ACHN (cell line): ENCODE data around the gene GNRHR.
"Not testable (repeated sequence)": the region's sequence is repeated elsewhere in the genome, so short reads cannot be mapped to it uniquely, and the experiment has no call there.

Source experiments
- DNase-seq: peaks from one replicate; pipeline ENCODE4 v3.0.0-alpha.2; 2015
- in situ Hi-C: cut with HindIII; loops from 2 replicates; pipeline ENCODE4 v1.10.0; 2017; ENCODE audit warnings: low sequenced_read_pairs, low pct_ligation_motif_present, low pct_unique_long_range_greater_than_20kb

GNRHR gene, protein sequence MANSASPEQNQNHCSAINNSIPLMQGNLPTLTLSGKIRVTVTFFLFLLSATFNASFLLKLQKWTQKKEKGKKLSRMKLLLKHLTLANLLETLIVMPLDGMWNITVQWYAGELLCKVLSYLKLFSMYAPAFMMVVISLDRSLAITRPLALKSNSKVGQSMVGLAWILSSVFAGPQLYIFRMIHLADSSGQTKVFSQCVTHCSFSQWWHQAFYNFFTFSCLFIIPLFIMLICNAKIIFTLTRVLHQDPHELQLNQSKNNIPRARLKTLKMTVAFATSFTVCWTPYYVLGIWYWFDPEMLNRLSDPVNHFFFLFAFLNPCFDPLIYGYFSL

DNA sequence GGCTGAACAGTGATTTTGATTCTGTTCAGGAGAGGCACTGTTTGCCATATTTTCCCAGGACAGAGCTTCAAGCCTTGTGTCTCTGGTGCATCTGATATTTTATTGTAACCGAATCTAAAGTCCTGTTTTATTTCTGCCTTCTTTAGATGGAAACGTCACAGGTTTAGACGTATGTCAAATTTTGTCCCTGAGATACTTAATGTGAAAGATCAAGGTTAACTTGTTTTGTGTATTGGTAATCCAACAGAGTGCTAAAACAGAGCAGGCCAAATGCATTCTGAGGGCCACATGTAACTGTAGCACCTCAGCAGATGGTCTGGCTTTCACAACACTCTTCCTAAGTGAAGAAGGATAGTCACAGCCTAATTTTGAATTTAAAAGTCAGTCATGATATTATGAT, at the start of gene GNRHR:
Gene GNRHR, minus strand, starts transcription at position 101 of the 400 bp plus-strand sequence. Its CDS starts 53 bp downstream, at position 48.
- in situ Hi-C loops, result no loop called here

DNA sequence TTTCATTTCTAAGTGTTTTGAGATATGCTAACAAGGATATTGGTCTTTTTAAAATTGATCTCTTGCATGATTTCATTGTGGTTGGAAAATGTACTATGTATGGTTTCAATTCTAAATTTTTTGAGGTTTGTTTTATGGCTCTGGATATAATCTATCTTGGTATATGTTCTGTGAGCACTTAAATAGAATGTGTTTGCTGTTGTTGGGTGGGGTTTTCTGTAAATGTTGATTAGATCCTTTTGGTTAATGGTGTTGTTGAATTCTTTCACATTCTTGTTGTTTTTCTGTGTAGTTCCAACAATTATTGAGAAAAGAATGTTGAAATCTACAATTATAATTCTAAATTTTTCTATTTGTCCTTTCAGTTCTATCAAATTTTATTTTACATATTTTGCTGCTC, 42.6 kb upstream of the GNRHR start:
- no peak for DNase-seq
- in situ Hi-C loops, result no loop called here

More for the DNA sequence above, at the start of gene GNRHR:
- no peak for DNase-seq

DNA sequence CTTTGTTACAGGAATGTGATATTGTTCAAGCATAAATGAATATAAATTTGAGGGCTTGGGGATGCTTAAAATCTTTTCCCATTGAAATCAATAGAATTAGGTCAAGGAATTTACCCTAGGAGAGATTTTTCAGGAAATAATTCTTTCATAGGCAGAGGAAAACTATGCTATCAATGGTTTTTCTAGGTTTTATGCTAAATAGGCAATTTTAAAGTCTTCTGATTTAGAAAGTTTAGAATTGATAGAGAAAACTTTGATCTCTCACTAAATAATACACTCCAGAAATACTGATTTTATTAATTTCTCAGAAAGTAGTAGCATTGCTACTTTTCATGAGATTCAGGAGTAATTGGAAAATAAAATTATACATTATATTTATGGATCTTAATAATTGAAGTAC, 36.5 kb upstream of the GNRHR start:
- DNase-seq, result no peak
- in situ Hi-C loops, result no loop called here

DNA sequence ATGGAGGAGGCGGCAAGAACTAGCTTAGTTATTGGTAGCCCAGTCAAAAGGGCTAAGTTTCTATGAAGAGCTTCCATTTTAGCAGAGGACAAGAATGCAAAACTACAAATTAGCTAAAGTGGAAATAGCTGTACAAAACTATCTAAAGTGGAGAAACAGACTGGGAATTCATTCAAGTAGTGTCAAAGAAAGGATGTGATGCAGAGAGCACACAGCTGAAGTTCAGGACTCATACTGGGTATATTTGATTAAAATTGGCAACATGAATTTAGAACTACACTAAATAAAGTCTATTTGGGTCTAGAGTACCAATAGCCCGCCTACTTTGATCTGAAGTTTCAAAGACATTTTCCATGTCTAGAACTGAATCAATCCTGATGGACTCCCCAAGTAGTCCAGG, 33.1 kb upstream of the GNRHR start:
- in situ Hi-C loops, result no loop called here
- DNase-seq, result no peak

DNA sequence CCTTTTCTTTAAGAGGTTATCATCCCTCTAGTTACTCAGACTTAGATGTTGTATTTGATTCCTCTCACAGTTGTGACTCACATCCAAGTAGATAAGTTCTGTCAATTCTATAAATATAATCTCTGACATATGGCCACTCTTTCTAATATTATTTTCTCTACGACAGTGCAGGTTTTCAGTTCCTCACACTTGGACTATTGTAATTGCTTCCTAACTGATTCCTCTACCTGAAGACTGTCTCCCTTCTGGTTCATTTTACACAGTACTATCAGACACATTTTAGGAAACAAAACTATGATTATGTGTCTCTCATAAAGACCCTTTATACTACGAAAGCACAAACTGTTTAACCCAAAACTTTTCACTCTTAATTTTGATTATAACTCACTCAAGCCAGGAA, 31.3 kb upstream of the GNRHR start:
- in situ Hi-C loops, result no loop called here
- no peak for DNase-seq

DNA sequence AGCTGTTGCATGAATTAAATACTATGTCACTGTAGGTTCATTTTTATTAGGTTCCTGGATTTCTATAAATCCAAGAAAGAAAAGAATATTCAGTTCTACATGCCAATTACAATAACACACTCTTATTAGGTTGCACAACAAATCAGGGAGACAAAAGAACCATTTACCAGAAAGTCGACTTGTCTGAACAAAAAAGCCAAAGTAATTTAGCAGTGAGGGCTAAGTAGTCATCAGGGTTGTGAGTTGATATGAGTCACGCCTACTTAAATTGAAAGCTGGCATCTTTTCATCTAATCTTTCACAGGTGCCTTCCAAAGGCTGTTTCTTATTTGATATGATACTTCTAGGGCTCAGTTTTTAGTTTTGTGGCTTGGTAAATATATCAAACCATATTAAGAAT, 25.4 kb upstream of the GNRHR start:
- DNase-seq, result no peak
- in situ Hi-C loops, result no loop called here

DNA sequence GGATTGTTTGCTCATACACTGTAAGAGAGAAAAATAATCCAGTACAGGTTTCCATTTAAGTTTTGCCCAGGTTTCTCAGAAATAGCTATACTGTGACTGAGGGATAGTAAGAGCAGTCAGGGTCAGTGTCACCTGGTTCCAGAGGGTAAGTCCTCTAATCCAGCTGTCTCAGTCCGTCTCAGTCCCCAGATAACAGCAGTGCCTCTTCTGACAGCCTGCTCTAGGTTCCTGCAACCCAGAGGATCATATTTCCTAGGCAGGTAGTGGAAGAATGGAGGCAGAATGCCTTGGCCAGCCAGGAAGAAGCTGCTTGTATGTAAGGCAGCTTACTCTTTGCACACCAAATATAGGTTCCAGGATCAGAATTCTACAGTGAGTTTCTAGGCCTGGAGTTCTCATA, 22.6 kb upstream of the GNRHR start:
- in situ Hi-C loops, result no loop called here
- no peak for DNase-seq

DNA sequence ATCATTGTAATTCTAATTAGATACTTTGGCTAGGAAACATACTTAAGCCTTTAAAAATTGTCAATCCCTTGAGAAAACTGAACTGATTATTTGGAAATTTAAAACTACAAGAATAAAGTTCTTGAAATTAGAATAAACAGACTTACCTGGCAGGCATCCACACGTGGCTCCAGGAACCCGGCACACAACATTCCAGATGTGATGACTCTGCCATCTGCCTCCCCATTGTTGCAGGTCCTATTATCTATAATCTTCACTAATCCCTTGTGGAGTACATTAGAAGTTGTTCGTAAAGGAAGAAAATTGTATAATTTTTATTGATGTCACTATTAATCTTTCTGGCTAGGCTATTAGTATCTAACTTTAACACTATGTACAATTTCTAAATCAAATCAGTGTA, 16.2 kb upstream of the GNRHR start:
- in situ Hi-C loops, result no loop called here
- DNase-seq, result no peak

DNA sequence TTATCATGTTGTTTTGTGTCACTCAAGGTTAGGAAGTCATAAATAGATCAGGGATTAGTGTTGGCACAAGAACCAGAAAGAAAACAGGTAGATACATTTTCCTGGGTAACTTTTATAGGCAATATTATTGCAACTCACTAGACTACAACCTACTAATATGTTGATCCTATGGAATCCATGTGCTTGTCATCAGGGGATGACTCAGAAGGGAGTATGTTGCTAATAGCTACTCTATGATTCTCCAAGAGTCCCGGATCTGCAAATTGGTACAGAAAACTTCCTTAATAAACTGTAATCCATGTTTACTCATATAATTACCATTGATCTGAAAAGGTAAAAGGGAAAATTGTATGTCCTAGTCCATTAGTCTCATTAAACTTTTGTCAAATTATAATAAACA, 11.7 kb upstream of the GNRHR start:
- in situ Hi-C loops, result no loop called here

DNA sequence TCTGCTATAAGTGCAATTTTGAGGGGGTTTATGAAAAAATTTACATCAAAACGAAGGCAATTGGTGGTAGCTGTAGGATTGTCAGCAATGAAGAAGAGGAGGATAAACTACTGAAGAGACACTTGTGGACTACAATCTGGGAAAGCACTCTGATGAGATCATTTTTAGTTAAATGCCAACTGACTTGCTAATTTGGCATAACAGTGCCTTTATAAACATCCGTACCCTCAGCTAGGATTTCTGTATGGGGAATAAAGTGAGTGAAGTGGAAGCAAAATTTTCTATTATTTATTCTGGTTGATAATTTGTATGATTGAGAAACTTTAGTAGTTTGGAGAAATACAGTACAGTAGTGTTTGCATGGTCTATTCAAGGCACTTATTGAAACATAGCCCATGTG, 11.2 kb upstream of the GNRHR start:
- in situ Hi-C loops, result no loop called here
- DNase-seq, result no peak

More for the DNA sequence above, 11.7 kb upstream of the GNRHR start:
- no peak for DNase-seq

DNA sequence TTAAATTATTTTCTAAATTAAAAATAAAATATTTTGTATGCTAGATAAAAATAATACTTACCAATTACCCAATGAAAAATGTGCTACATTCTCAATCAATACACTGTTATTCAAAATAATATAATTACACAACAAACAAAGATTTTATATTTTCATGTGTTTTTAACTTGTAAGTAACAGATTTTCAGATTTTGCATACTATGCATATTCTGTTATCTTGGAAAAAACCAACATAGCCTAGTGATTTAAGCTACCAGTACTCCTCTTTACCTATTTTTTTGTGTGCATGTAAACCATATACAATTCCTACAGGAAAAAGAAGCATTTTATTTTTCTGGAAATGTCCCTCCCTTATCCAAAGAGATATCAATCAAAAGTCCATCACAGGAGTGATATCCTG, 10.0 kb upstream of the GNRHR start:
- in situ Hi-C loops, result no loop called here
- DNase-seq, result no peak

DNA sequence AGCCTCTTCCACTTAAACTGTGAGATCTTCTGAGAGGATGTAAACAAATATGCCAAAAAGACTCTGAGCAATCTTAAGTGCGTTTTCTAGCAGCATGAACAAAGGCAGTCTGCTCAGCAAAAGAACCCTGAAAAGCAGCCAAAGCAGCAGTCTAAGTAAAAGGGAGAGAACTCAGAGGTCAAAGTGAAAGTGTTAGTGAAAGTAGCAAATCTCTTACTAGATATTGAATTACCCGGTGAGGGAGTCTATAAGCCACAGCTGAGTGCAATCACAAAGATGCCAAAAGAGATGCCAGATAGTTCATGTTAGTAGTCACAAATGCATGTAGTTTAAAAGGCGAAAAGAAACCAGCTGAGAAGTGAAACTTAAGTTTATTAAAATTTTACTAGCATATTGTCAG, 7.9 kb upstream of the GNRHR start:
- peak; percentile 56 for DNase-seq
- in situ Hi-C loops, result no loop called here

DNA sequence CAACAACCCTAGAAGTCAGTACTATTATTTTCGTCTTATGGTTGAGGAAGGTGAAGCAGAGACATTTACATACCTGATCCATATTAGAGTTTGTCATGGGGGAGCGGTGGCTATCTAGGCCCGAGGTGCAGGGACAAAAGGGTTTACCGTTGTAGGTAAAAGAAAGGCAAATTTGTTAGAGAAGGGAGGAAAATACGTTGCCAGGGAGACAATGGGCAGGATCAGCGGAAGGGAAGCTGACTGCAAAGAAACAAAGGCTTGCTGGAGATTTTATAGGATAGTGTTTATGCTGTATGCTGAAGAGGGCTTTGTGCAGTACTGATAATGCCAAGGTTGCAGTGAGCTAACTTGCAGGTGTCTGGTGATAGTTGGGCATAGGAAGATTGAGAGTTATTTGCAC, 2.8 kb upstream of the GNRHR start:
- in situ Hi-C loops, DNase-seq: not testable (repeated sequence)

DNA sequence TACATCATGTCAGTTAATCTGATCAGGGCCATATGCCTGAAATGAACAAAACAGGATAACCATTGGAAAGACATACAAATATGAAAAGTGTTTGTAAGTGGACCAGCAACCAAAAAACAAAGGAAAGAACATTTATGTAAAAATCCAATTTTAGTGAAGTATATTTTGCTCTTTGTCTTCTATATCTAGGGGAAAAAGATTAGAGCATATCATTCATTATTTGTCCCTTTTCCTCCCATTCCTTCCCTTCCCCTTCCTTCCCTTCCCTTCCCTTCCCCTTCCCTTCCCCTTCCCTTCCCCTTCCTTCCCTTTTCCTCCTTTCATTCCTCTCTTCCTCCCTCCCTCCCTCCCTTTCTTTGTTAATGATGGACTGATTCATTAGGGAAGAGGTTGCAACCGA, 1.8 kb upstream of the GNRHR start:
- in situ Hi-C loops, result no loop called here
- no peak for DNase-seq

DNA sequence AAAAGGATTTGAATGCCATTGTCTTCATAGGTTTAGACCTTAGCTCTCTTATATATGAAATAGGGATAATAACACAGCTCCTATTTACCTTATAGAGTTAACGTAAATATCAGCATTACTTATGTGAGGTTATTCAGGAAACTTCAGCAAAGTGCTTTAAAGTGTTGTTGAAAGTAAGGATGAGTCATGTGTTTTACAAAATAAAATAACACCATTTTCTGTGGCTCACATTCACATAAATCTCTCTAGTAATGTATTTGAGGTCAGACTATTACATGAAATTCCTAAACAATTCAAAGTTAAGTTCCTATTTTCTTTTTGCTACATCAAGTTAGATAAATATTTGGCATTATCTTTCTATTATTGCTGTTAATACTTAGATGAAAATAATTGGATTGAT, 2.9 kb downstream of the GNRHR start:
- in situ Hi-C loops, result no loop called here

DNA sequence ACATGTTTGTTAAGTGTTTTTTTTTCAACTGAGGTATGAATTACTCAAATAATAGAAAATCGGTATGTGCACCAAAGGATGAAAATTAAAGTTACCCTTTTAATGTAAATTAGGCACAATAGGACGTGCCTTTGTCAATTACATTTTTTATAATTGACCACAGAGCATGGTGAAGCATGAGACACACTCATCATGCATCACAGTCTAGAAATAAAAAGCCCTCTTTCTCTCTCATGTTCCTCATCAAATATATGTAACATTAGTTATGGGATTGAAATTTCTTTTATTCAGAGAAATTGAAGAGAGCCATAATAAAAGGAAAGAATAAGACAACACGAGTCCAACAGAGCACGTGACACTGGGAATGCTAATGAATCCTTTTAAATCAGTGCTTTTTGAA, 3.5 kb downstream of the GNRHR start:
- in situ Hi-C loops, result no loop called here
- no peak for DNase-seq

More for the DNA sequence above, 2.9 kb downstream of the GNRHR start:
- no peak for DNase-seq

DNA sequence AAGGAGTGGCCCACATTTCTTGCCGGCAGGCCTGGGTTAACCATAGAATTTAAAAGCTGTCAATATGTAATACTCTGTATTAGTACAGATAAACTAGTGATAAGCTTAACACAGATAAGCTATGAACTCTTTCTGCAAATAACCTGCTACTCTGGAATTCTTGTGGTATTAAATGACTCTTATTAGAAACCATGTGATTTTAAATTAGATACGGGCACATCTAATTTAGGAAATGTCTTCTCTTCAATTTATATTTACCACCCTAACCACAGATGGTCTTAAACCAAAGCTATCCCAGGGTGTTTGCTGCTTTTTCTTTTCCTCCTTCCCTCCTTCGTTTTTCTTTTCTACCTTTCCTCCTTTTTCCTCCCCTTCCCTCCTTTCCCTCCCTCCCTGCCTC, 4.9 kb downstream of the GNRHR start:
- in situ Hi-C loops, result no loop called here
- no peak for DNase-seq

DNA sequence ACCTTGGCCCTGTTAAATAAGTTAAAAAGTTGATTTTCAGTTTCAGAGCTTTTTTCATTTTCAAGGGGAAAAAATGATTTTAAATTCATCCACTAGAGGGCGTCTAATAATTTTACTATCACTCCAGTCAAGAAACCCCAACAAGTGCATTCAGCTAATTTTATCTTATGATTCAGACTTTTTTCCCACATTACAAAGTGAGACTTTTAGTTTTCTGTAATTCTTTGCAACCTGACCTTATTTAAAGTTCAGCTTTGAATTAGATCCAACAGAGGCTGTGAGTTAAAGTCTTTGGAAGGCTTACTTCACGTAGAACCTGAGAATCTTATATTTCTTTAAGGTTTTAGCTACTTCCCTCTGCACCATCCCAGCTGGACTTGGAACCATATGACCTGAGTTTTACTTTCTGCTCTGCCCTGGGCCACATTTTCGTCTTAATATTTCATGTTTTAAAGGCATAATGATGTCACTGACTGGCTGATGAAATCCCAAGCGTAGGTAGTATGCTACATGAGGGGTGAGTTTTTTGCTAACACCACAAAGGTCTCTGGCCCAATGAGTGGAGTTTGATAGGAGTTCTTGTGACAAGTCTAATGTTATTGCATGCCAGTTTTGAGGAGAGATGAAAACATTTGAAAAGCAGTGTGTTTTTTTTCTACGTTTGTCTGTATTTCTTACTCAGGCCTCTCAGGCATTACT, 7.2 kb downstream of the GNRHR start:
- DNase-seq, result peak; percentile 55
- in situ Hi-C loops, result no loop called here

DNA sequence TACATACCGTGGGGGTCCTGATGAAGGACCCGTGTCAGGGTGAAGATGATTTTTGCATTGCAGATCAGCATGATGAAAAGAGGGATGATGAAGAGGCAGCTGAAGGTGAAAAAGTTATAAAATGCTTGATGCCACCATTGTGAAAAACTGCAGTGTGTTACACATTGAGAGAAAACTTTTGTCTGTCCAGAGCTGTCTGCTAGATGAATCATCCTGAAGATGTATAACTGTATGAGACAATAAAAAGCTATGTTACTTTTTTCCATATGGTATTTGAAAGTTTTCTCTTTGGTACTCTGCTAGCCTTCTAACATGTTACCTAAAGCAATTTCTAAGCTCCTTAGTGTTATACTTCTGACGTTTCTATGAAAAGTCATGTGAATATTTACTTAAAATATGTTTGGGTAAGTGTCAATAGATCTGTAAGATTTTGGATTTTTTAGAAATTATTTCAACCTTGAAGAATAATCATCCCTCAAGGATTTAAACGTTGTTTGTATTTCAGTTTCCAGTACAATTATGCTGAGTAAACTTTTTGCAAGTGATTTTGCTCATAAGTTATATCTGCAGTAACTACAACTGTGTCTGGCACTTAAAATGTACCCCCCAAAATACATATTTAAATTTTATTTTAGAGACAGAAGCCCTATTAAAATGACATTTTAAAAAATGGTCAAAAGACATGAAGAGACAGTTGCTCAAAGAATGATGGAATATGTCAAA, 9.5 kb downstream of the GNRHR start:
- in situ Hi-C loops, result no loop called here
- DNase-seq, result no peak

DNA sequence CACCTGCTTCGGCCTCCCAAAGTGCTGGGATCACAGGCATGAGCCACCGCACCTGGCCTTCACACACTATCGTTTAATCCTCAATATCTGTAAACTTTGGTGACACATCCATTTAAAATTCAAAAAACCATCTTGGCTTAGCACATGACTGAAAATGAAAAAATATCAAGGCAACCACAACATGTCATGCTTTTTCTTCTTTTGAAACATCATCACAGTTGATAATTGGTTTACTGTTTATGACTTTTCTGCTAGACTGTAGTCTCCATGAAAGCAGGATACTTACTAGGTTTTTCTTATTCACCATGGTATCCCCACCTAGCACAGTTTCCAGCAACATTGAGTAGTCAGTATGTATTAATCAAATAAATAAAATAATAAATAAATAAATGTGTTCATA, 11.0 kb downstream of the GNRHR start:
- DNase-seq, result no peak
- in situ Hi-C loops, result no loop called here
